ENCODE data around the gene DCUN1D5. TPM values are rescaled to one million over a fixed set of nuclear protein-coding genes. Genes with fewer than 3 reads are reported as not detected.
"Not testable (repeated sequence)": the region's sequence is repeated elsewhere in the genome, so short reads cannot be mapped to it uniquely, and the experiment has no call there.

DCUN1D5 gene
- total RNA-seq, 2 experiments from 2014 or later = 99.0 to 102 TPM

- ChIA-PET CTCF (interaction anchor here (1.6 kb wide), 1 partner anchor 40 kb away, joined by 3 read pairs; the partner anchor contains the start of gene DYNC2H1), POLR2A (no interaction called here)
These were observed 22.6 kb downstream of the DCUN1D5 start for GRCh38 chr11:103069367-103069766.

- ChIA-PET POLR2A (no interaction called here), CTCF (interaction anchor here (0.6 kb wide), 1 partner anchor 43 kb away, joined by 3 read pairs; no protein-coding TSS in a partner anchor)
These were observed 24.8 kb downstream of the DCUN1D5 start for GRCh38 chr11:103067118-103067517.

GRCh38 chr11:103061656-103062055 lies 30.3 kb downstream of the DCUN1D5 start:
- POLR2A ChIA-PET = no interaction called here
- CTCF ChIA-PET = interaction anchor here (0.6 kb wide), 1 partner anchor 9 kb away, joined by 3 read pairs; no protein-coding TSS in a partner anchor

GRCh38 chr11:103055221-103055890 lies 36.6 kb downstream of the DCUN1D5 start:
- CTCF ChIA-PET = no interaction called here

GRCh38 chr11:103053997-103054396 lies 38.0 kb downstream of the DCUN1D5 start:
- POLR2A ChIA-PET = no interaction called here
- CTCF ChIA-PET = no interaction called here

More at GRCh38 chr11:103055221-103055890, 36.6 kb downstream of the DCUN1D5 start:
- POLR2A ChIA-PET = no interaction called here

- ChIA-PET POLR2A (no interaction called here), CTCF (interaction anchor here (1.7 kb wide), 1 partner anchor 16 kb away, joined by 11 read pairs; no protein-coding TSS in a partner anchor)
These were observed 40.0 kb downstream of the DCUN1D5 start for GRCh38 chr11:103051981-103052380.

GRCh38 chr11:103051151-103051801 lies 40.7 kb downstream of the DCUN1D5 start:
- CTCF ChIA-PET = interaction anchor here (1.7 kb wide), 1 partner anchor 15 kb away, joined by 11 read pairs; no protein-coding TSS in a partner anchor
- POLR2A ChIA-PET = no interaction called here

GRCh38 chr11:103050351-103050750 lies 41.6 kb downstream of the DCUN1D5 start:
- ChIA-PET POLR2A (no interaction called here), CTCF (no interaction called here)

- POLR2A ChIA-PET = no interaction called here
These were observed 44.1 kb downstream of the DCUN1D5 start for GRCh38 chr11:103047837-103048236.

GRCh38 chr11:103043826-103044678 lies 47.9 kb downstream of the DCUN1D5 start:
- ChIA-PET CTCF (no interaction called here), POLR2A (no interaction called here)

More at GRCh38 chr11:103047837-103048236, 44.1 kb downstream of the DCUN1D5 start:
- CTCF ChIA-PET = no interaction called here

GRCh38 chr11:103042161-103042560 lies 49.8 kb downstream of the DCUN1D5 start:
- ChIA-PET POLR2A (no interaction called here), CTCF (no interaction called here)

- ChIA-PET POLR2A (no interaction called here), CTCF (interaction anchor here (1.5 kb wide), 2 partner anchors 16 to 56 kb away, joined by 5 to 11 read pairs; partner anchors contain the start of gene DCUN1D5)
These were observed 56.0 kb downstream of the DCUN1D5 start for GRCh38 chr11:103035791-103036434.

GRCh38 chr11:103035216-103035615 lies 56.7 kb downstream of the DCUN1D5 start:
- ChIA-PET CTCF (interaction anchor here (1.5 kb wide), 1 partner anchor 16 kb away, joined by 11 read pairs; no protein-coding TSS in a partner anchor), POLR2A (no interaction called here)

GRCh38 chr11:103031834-103032233 lies 60.1 kb downstream of the DCUN1D5 start:
- ChIA-PET POLR2A (no interaction called here), CTCF (no interaction called here)

- ChIA-PET CTCF (no interaction called here), POLR2A (no interaction called here)
These were observed 62.6 kb downstream of the DCUN1D5 start for GRCh38 chr11:103029401-103029800.

- POLR2A ChIA-PET, CTCF ChIA-PET: not testable (repeated sequence)
These were observed 63.5 kb downstream of the DCUN1D5 start for GRCh38 chr11:103028304-103029020.

GRCh38 chr11:103024086-103024485 lies 67.9 kb downstream of the DCUN1D5 start:
- CTCF ChIA-PET = interaction anchor here (0.6 kb wide), 1 partner anchor 43 kb away, joined by 3 read pairs; no protein-coding TSS in a partner anchor

GRCh38 chr11:103016031-103016430 lies 75.9 kb downstream of the DCUN1D5 start:
- CTCF ChIA-PET = no interaction called here

More at GRCh38 chr11:103024086-103024485, 67.9 kb downstream of the DCUN1D5 start:
- POLR2A ChIA-PET = no interaction called here

GRCh38 chr11:103013421-103013820 lies 78.5 kb downstream of the DCUN1D5 start:
- POLR2A ChIA-PET = no interaction called here
- CTCF ChIA-PET = no interaction called here

More at GRCh38 chr11:103016031-103016430, 75.9 kb downstream of the DCUN1D5 start:
- POLR2A ChIA-PET = no interaction called here

Measured in activated CD8-positive, alpha-beta memory T cell treated with anti-CD3 and anti-CD28 coated beads for 36 hours (primary cell).